ENCODE results near the gene PSG11. TPM values are rescaled to one million over a fixed set of nuclear protein-coding genes. Genes with fewer than 3 reads are reported as not detected.

PSG11 gene
- total and polyA plus RNA-seq, 2 donors: 0.05 to 0.07 TPM

DNA sequence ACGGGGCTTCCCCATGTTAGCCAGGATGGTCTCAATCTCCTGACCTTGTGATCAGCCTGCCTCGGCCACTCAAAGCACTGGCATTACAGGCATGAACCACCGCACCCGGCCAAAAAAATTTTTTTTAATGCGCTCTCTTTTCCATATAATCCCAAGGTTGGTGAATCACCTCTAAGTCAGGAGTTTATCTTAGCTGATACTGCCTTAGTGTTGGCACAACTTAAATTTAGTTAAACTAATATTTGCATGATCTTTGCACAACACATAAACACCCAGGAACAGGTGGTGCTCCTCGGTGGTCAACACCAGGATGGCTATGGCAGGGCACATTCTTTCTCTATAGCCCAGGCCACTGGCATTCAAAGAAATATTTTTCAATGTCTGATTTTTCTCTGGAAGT lies 65.2 kb downstream of the PSG11 start:
- Histone ChIP-seq H3K36me3 (ENCODE audit: control insufficient read depth in 2 of 2, insufficient read depth in 2 of 2, low read length in 1 of 2) (no peaks in the 10 kb centered on the region), H3K9me3 (ENCODE audit: control insufficient read depth in 2 of 2, insufficient read depth in 1 of 2, low read length in 1 of 2) (no peaks in the 10 kb centered on the region), H3K27ac (ENCODE audit: low read depth in 1 of 2, low read length in 1 of 2) (no peak overlapping the region), H3K4me3 (ENCODE audit: low read length in 2 of 2) (no peak overlapping the region), H3K4me1 (ENCODE audit: control insufficient read depth in 2 of 2, insufficient read depth in 2 of 2, low read length in 2 of 2) (no peaks in the 10 kb centered on the region), H3K27me3 (ENCODE audit: control insufficient read depth in 2 of 2, insufficient read depth in 1 of 2, low read length in 1 of 2) (no peaks in the 10 kb centered on the region)
- 95% methylated on average over 6 of the region's 6 CpGs for WGBS
- DNase-seq (ENCODE audit: low read depth in 6 of 9, low spot score in 9 of 9): no peak

Other genes starting within 250 kb of the PSG11 start
- 0.05 TPM for gene PSG1, start 146.8 kb downstream of the PSG11 start, total RNA-seq
- gene PSG1, start 146.8 kb downstream of the PSG11 start, polyA plus RNA-seq: 0.09 TPM
- gene PSG6, start 108.6 kb downstream of the PSG11 start, total RNA-seq: not detected
- 0.11 TPM for gene PSG6, start 108.6 kb downstream of the PSG11 start, polyA plus RNA-seq
- gene PSG7, start 89.3 kb downstream of the PSG11 start, total RNA-seq: not detected
- 0.07 TPM for gene PSG7, start 89.3 kb downstream of the PSG11 start, polyA plus RNA-seq
- 0.05 TPM for gene PSG2, start 56.2 kb upstream of the PSG11 start, total RNA-seq
- gene PSG2, start 56.2 kb upstream of the PSG11 start, polyA plus RNA-seq: 0.05 TPM
- not detected for gene PSG5, start 160.1 kb upstream of the PSG11 start, total RNA-seq
- gene PSG5, start 160.1 kb upstream of the PSG11 start, polyA plus RNA-seq: 0.05 TPM
- 0.05 TPM for gene PSG4, start 179.2 kb upstream of the PSG11 start, total RNA-seq
- 0.07 TPM for gene PSG4, start 179.2 kb upstream of the PSG11 start, polyA plus RNA-seq
- not detected for gene PSG9, start 243.1 kb upstream of the PSG11 start, total RNA-seq
- 0.23 TPM for gene PSG9, start 243.1 kb upstream of the PSG11 start, polyA plus RNA-seq

Data from thymus (tissue), 11 donors.